NK-92 treated with Interleukin-12 subunit alpha and Interleukin-12 subunit beta, amount 100 ng/mL, for 24 hours (cell line): Measurements from ENCODE around the gene FAM131A.

Source experiments
- DNase-seq: peaks from one replicate; lab custom pipeline; 2025; lab: John Stamatoyannopoulos, UW

FAM131A gene

DNA sequence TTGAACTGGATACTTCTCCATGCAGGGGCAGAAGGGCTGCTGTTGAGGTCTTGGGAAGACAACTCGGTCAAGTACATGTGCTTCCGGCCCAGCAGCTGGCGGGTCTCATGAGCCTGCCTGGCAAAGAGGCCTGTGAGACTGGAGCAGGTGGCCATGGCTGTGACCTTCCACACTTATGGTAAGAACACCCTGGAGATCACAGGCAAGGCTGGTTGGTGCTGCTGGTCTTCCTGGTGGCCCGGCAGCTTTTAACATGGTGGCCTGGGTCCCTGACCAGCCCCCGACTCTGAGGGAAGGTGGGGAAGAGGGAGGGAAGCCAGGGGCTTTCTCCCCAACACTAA is 57.9 kb downstream of the FAM131A start:
- DNase-seq = no peak
